Tongue (tissue), 2 donors: Measurements from ENCODE around the gene KRTAP5-2. TPM values are rescaled to one million over a fixed set of nuclear protein-coding genes. Genes with fewer than 3 reads are reported as not detected.
"Not testable (repeated sequence)": the region's sequence is repeated elsewhere in the genome, so short reads cannot be mapped to it uniquely, and the experiment has no call there.

Source experiments
- DNase-seq: peaks from one replicate; pipeline ENCODE4 v3.0.0-alpha.2; 2015
- total RNA-seq: library from RNA; depleted of rRNA; stranded (reverse); fragments of >200 nt; gene quantifications from one replicate; pipeline ENCODE4 v1.2.3, GENCODE V29; 2014

The KRTAP5-2 gene
- total RNA-seq, 1 donor from 2014 or later, result not detected

GRCh38 chr11:1589996-1590395 lies 8.1 kb downstream of the KRTAP5-2 start:
- DNase-seq, result no peak

GRCh38 chr11:1589191-1589963 lies 8.7 kb downstream of the KRTAP5-2 start:
- peak; percentile 12 for DNase-seq

GRCh38 chr11:1586699-1587098 lies 11.4 kb downstream of the KRTAP5-2 start:
- peak; percentile 13 for DNase-seq

- not testable (repeated sequence) for DNase-seq
Observed at GRCh38 chr11:1584661-1585370, 13.3 kb downstream of the KRTAP5-2 start, which contains the start of gene KRTAP5-1. Gene KRTAP5-1, minus strand, starts transcription at chr11:1585283. Its CDS starts 34 bp downstream, at chr11:1585249.

GRCh38 chr11:1582909-1583308 lies 15.2 kb downstream of the KRTAP5-2 start:
- DNase-seq, result not testable (repeated sequence)

GRCh38 chr11:1581976-1582375 lies 16.1 kb downstream of the KRTAP5-2 start:
- no peak for DNase-seq

GRCh38 chr11:1576825-1577224 lies 21.3 kb downstream of the KRTAP5-2 start:
- DNase-seq, result no peak

GRCh38 chr11:1575756-1576155 lies 22.3 kb downstream of the KRTAP5-2 start:
- not testable (repeated sequence) for DNase-seq

- no peak for DNase-seq
Observed at GRCh38 chr11:1574933-1575242, 23.2 kb downstream of the KRTAP5-2 start.

- DNase-seq, result peak; percentile 74
Observed at GRCh38 chr11:1574238-1574932, 23.7 kb downstream of the KRTAP5-2 start.

GRCh38 chr11:1573903-1574237 lies 24.2 kb downstream of the KRTAP5-2 start:
- DNase-seq, result no peak

GRCh38 chr11:1573077-1573902 lies 24.8 kb downstream of the KRTAP5-2 start:
- no peak for DNase-seq

GRCh38 chr11:1572197-1573076 lies 25.7 kb downstream of the KRTAP5-2 start, which contains the start of gene DUSP8:
Gene DUSP8, minus strand, starts transcription at chr11:1572271. Its CDS starts 6,445 bp downstream, at chr11:1565826.
- peak; percentile 93 for DNase-seq

- no peak for DNase-seq
Observed at GRCh38 chr11:1571760-1572196, 26.3 kb downstream of the KRTAP5-2 start.

- peak; percentile 37 for DNase-seq
Observed at GRCh38 chr11:1570896-1571759, 27.0 kb downstream of the KRTAP5-2 start.

GRCh38 chr11:1570531-1570895 lies 27.6 kb downstream of the KRTAP5-2 start:
- DNase-seq, result no peak

GRCh38 chr11:1570001-1570453 lies 28.1 kb downstream of the KRTAP5-2 start:
- no peak for DNase-seq

- DNase-seq, result no peak
Observed at GRCh38 chr11:1569251-1569780, 28.8 kb downstream of the KRTAP5-2 start.

GRCh38 chr11:1568441-1568911 lies 29.6 kb downstream of the KRTAP5-2 start:
- DNase-seq, result no peak

GRCh38 chr11:1567721-1568100 lies 30.4 kb downstream of the KRTAP5-2 start:
- no peak for DNase-seq
